T1000 (cell line): Measurements from ENCODE around the gene EPN2.

Experiments
- DNase-seq: peaks from one replicate; lab custom pipeline; 2025; ENCODE audit warnings: mixed read lengths; lab: John Stamatoyannopoulos, UW

EPN2 gene

DNA sequence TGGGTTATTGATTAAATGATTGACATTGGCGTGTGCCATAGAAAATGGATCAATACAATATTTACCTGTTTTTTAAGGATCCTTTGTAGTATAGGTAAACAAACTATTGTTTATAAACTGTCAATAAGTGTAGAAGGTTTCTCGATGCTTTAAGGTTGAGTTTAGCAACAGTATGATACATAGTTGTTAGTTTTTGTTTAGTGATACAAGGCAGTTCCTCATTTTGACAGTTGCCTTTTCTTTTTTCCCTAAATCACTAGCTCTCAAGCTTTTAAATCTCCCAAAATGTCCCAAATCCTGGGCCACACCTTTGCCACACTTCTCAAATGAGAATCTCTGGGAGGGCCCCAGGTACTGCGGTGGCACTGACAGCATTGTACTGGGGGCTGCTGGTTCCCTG, 57.3 kb downstream of the EPN2 start:
- DNase-seq = no peak

DNA sequence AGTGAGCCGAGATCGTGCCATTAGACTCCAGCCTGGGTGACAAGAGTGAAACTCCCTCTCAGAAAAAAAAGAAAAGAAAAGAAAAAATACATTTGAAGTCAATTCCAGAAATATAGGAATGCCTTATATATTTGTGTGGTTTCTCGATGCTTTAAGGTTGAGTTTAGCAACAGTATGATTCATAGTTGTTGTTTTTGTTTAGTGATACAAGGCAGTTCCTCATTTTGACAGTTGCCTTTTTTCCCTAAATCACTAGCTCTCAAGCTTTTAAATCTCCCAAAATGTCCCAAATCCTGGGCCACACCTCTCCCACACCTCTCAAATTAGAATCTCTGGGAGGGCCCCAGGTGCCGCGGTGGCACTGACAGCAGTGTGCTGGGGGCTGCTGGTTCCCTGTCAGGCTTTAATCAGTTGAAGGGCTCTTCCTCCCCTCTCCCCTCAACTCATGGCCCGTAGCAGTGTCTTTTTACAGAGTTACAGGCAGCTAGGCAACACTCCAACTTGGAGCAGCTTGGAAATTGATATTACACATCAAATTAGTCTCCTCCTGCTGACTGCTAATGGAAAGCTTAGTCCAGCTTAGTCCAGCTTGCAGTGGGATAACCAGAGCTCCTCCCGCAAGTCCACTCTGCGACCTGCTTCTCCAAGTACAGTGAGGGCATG, 58.4 kb downstream of the EPN2 start:
- DNase-seq = no peak

DNA sequence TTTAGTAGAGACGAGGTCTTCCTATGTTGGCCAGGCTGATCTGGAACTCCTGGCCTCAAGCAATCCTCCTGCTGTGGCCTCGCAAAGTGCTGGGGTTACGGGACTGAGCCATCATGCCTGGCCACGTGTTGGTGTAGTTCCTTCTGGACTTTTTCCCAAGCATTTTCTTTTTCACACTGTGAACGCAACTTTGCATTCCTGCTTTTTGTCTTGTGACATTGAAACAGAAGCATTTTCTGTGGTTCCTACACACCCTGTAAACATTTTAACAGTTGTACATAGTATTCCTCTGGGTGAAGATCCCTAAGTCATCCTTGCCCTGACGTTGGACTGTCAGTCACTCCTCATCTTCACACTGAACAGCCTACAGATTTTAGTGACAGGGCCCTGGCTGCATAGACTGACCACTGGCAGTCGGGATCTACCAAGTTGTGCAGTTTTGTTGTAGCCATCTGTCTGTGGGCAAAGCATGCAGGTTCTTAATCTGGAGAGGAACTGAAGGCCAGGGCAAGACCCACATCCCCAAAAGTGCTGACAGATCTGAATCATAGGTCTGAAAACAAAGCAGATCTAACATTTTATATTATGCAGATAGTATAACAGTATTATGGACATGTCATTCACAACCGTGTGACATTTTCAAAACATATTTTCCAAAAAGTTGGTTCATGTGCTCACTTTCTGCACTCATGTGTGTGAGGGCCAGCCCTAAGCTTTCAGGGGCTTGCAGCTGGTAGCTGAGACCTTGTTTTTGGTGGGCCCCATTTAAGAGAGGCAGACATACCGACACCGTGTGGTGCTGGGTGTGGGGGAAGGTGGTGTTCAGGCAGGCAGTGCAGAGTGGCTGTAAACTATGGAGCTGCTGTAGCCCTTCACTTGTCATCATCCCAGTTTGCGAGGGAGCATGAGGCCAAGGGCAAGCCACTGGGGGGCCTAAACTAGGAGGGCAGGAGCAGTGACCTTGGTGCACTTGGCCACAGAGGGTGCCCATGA, 59.9 kb downstream of the EPN2 start:
- no peak for DNase-seq

DNA sequence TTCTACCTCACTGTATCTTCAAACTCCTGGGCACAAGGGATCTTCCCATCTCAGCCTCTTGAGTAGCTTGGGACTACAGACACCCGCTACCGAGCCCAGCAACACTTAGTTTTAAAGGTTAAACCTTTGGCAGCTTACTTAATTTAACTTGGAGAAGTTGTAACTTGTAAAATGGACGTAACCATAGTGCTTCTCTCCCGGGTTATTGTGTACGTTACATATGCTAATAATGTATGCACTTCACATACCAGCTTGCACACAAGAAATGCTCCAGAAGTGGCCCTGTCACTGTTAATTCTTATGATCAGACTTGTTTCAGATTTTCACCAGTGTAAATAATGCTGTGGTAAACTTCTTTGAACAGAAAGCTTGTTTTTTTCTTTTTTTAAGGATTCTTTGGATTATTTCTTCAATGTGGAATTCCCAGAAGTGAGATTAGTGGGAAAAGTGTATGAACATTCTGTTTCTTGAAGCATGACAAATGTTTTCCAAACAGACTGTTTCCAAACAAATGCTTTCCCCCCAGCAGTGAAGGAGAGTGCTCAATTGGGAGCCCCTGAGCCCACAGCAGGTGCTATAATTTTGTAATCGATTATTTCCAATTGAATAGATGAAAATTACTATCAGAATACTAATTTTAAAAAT, 61.5 kb downstream of the EPN2 start:
- no peak for DNase-seq

DNA sequence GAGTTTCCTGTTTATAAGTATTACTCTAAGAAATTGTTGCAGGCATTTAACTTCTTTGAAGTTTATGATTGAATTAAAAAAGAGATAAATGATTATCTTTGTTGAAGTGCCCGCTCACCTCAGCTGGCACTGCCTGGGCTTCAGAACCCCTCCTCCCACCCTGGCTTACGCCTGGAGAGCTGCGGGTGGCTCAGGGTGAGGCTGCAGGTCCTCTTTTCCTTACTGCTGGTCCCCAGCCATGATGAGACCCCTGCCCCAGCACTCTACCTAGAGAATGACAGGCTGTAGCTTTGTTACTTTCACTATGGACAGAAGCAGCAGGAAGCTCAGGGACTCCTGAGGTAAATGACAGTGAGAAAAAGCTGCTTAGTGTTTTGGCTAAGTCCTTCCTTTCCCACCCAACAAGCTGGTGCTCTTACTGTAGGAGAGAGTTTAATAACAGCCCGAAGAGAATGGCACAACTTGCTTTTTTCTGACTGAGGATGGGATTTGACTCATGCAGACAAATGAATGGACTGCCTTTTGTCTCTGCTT, 62.1 kb downstream of the EPN2 start:
- no peak for DNase-seq

DNA sequence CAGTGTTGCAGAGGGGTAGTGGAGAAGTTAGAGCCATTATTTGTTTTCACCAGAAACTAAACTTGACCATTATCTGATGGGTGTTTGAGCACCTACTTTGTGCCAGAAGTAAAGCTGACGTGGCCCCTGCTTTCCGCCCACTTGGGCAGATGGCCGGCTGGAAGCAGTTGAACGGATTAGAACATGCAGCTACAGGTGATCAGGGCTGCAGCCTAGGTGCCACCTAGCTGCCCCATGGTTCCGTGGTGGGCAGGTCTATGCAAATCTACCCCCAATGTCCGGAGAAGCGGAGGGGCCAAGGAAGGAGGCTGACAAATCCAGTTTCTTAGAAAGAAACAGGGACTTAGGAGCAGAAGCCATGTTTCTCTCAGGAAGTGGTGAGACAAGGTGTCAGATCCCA, 62.7 kb downstream of the EPN2 start:
- DNase-seq = no peak

DNA sequence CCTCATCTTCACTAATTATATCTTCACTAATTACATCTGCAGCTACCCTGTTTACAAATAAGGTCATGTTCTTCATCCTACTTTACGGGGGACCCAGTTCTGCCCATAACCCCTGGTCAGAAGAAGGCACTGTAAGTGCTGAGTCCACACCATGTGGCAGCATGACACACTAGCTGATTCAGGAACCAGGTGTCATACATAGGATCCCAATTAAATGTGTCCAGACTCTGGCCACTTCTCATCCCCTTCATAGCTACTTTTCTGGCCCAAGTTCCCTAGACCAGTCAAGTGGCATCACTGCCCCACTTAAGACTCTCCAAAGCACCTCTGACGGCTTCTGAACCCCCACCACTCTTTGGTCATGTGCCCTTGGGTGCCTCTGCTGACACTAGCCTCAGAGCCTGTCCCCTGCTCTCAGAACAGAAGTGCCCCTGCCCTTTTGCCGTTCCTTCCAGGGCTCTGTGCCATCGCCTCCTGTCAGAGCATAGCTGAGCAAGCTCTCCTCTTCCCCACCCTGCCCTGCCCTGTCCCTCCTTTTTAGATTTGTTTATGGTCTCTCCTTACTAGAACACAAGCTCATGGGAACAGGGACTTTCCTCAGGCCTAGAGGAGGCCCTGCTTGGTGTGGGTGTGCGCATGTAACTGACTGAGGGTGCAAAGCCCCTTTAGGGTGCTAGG, 64.2 kb downstream of the EPN2 start:
- no peak for DNase-seq

DNA sequence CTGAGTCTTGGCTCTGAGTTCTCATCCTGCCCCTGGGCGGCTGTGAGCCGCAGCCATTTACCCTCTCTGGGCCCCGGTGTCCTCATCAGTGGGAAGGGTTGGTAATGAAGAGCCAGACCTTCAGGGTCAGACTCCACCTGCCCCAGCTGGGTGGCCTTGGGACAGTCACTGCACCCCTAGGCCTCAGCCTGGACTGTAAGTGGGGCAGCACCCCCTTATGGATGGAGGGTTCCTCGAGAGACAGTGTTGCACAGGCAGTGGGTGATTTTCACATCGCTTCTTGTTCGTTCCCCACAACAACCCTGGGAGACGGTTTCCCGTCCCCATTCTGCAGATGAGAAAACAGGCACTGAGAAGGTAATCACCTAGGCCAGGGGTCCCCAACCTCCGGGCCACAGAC, 64.8 kb downstream of the EPN2 start:
- no peak for DNase-seq

DNA sequence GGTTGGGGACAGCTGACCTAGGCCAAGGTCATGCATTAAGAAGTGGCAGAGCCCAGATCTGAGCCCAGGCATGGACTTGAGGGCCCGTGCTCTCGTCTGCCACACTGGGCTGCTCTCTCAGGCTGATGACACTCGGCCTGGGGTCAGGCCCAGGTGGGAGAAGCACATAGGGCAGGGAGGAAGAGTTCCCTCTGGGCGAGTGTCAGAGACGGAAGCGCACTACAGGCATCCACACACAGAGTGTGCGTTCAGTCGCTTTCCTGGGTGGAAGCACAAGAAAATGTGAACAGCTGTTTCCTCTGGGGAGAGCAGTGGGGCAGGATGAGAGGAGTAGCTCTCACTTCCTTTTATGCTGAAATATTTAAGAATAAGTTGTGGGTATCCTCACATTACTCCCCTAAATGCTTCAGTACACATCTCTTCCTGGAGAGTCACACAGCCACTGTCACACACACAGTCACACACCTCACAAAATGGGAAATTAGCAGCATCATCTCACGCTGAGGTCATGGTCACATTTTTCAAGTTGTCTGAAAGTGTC, 65.7 kb downstream of the EPN2 start:
- no peak for DNase-seq

DNA sequence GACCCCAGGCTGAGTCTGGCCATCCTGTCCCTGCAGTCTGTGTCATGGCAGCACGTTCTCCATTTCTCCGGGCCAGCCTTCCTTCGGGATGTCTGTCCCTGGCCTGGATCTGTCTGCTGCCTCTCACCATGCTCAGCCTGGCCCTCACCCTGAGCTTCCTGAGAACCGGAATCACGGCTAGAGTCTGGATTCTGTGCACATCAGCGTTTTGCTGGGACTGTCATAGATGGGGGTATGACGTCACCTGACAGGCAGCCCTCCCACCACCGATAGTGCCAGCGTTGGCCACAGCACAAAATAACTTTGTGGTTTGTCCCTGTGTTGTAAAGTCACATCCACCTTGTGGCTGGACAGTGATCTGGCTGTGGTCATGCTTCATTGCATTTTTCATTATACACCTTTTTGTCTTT, 66.2 kb downstream of the EPN2 start:
- no peak for DNase-seq

DNA sequence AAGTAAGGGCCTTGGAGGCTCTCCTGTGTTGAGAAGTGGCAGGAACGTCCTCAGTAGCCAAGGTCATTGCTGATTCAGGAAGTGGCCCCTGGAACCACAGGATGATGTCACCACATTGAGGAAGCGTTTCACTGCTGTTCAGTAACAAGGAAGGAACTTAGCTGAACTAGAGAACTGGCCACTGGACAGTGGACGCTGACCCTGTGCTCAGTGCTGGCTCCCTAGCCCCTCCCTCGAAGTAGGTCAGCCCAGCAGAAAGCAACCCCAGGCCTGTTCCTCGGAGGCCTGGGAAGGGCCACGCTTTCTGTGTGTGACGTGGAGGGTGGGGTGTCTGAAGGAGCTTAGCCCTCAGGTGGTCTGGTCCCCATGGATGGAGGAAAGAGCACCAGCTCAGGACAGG, 67.0 kb downstream of the EPN2 start:
- no peak for DNase-seq

DNA sequence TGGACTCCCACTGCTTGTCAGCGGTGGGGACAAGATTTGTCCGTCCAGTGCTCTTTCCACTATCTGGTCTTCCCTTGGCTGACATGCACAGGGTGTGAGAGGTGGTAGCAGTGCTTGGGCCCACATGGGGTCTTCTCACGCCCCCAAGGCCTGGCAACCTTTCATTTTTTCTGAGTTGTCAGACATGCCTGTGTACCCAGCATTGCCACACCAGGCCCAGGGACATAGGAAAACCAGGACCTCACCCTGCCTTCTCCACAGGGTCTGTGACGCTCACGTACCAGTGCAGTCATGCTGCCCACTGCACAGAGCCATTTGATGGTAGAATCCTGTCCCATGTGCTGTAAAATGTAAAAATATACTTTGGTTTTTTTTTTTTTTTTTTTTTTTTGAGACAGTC, 67.6 kb downstream of the EPN2 start:
- no peak for DNase-seq

DNA sequence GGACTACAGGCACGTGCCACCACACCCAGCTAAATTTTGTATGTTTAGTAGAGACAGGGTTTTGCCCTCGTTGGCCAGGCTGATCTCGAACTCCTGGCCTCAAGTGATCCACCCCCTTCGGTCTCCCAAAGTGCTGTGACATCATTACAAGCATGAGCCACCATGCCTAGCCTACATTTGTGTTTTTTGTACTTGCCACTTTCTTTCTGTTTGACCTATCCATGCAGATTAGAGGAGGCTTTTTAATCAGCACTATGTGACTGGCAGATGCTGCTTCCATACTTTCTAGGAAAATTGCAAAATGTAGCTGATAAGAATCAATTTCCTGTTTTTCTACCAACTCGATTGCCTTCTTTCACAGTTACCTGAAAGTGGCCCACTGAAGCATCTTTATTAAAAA, 68.1 kb downstream of the EPN2 start:
- DNase-seq = no peak

DNA sequence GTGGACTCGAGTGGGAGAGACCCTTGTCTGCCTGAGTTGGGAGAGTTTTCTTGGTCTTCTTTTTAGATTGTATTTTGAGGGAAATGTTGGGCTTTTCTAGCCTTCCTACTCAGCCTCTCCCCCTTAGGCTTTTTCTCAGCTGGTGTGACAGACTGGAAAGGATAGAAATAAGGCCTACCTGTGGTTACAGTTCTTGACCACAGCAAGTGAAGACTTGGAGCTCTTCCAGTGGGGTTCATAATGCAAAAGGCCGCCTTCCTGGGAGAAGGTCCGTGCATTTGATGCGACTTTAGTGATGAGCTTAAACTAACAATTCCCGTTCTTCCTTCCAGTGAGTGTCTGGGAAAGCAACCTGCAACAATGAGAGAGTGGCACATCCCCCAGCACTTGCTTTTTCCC, 68.6 kb downstream of the EPN2 start:
- no peak for DNase-seq

DNA sequence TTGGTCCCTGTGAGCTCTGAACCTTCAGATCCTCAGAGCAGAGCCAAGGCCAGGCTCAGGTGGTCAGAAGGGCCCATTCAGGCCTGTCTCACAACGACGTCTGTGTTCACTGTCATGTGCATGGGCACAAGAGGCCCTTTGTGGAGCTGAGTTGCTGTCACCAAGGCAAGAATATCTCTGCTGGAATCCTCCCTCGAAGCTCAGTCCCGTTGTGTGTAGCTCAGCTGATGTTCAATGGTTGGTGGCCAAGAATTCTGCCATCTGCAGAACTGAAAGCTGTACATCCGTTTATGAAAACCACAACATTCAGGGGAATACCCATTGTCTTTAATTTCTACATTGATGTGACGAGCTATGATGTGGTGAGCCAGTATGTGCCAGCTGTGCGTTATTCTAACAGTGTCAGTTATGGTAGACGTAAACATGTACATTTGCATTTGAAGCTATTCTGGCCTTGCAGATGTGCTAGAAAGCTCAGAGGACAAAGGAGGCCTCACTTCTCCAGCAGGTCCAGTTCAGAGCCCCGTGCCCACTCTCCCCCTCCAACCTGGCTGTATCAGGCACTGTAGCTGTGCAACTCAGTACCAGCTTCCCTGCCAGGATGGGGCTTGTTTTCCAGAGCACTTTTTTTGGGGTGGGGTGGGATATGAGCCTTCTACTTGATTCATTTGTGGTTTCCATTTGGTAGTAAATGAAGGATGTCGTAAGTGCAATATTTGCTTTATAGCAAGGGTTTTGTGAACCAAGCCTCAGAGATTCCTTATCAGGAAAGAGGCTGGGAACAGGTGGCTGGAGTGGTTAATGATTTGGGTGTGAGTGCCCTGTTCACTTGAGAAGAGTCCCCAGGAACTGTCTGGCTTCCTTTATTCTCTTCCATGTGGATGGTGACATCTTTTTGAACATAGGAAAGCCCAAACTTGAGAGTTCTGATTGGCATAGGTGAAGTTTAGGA, 69.3 kb downstream of the EPN2 start:
- DNase-seq = no peak

DNA sequence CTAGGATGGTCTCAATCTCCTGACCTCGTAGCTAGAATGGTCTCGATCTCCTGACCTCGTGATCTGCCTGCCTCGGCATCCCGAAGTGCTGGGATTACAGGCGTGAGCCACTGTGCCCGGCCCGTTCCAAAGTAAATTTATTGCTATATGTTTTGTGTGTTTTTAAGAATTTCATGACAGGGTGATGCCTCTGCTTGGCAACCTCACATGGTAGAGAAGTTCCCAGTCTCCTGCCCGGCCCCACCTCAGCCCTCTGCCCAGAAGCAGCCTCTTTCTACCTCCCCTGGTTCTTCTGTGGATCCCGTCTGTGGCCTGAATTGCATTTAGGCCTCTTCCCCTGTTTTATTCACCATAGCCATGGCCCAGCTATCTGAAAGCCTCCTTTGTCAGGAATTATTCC, 70.4 kb downstream of the EPN2 start:
- DNase-seq = no peak

DNA sequence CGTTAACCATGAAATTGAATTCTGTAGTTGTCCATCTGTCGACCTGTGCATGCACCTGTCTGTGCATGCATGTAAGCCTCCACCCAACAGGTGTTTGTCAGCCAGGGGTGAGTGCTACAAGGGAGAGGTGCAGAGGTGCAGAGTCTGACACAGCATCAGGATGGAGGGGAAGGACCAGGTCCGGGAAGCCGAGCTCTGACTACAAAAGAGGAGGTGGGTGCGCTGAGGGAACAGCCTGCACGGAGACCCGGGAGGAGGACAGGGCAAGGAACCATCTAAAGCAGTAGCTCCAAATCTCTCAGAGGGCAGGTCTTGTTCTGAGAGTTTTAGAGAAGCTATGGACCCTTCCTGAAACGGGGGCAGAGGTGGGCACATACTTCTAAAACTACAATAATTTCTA, 71.2 kb downstream of the EPN2 start:
- DNase-seq = no peak

DNA sequence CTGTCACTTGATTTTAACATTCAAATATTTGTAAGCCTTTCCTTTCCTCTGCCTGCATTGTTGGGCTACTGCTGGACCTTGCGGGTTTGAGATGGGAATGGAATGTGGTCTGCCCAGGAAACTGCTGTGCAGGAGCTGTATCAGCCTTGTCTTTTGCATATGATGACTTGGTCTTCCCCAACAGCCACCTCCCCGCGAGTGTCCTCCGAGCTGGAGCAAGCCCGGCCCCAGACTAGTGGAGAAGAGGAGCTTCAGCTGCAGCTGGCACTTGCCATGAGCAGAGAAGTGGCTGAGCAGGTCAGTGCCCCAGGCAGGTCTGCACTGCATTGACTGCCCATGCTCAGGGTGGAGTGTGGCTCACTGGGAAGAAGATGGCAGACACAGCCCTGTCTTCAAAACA, 72.5 kb downstream of the EPN2 start:
- DNase-seq = no peak

DNA sequence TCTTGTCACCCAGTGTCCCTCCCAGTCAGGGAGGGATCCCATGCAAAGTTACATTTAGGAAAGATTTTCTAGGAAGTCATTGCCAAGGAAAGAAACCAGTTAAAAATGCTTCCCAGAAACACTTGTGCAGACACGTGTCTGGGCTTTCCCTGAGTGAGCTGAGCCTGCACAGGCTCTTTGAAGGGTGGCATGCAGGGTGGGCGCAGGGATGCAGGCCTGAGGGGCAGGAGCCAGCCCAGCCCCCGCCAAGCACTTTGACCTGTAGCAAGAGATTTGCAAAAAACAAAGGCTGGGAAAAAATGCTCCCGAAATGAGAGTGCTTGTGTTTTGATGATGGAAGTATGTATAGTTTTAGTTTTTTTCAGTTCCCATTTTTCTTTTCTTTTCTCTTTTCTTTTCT, 73.0 kb downstream of the EPN2 start:
- no peak for DNase-seq

DNA sequence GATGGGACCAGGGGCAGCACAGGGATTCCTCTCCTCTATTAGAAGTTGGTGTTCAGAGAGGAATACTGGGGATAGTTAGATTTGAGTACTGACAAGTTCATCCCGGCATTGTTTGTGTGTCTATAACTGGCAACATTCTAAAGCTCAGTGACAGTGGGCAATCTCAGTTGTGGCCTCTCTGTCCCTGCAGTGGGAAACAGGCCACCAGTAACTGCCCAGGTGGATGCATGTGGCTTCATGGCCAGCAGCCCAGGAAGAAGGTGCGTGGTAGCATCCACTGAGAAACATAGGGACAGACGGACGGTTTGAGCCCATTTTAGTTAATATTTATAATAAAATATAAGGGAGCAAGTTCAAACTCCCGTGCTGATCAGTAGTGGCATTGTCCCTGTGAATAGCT, 73.8 kb downstream of the EPN2 start:
- DNase-seq = no peak
